NCI-H2081 (cell line): ENCODE results near the gene FMN2.
"Not testable (repeated sequence)": the region's sequence is repeated elsewhere in the genome, so short reads cannot be mapped to it uniquely, and the experiment has no call there.

Experiments used
- DNase-seq, 2 experiments: peaks; one replicate each; lab custom pipeline; 2025; lab: John Stamatoyannopoulos, UW

Gene FMN2

DNA sequence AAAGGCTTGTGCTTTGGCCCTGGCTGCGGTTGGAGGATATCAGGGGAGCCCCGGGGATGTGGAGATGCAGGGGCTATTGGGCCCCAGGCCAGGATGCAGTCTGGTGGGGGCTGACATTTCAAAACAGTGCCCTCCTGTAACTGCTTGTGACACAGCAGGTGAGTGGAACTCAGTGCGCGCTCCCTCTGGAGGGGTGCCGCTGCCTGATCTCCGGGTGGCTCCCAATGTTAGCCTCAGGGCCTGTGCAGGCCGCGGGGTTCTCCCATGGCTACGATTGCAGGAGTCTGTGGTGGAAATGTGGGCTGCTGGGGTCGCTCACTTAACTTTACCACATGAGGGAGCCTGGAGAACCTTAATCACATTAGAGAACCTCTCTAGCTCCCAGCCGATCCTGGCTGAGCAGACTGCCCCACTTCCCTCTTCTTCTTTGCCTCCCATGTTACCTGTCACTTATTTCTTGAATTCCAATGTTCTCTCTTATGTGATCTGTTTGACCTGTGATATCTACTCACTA is 163.2 kb downstream of the FMN2 start:
- no peak for DNase-seq

DNA sequence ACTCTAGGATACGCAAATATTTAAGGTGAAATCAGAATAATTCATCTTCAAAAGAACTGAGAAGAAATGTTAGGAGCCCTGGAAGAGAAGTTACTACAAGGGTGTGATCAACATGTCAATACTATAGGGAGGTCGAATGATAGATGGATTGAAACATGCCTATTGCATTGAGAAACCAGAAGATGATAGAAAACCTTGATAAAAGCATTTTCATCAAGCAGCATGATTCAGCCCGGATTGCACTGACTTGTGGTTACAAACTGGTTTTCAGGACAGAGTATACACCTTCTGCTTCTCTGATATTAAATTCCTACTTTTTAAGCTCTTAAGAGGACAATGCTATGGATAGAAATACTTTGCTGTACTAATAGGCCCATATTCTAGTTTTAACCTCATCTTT is 164.2 kb downstream of the FMN2 start:
- DNase-seq = no peak

DNA sequence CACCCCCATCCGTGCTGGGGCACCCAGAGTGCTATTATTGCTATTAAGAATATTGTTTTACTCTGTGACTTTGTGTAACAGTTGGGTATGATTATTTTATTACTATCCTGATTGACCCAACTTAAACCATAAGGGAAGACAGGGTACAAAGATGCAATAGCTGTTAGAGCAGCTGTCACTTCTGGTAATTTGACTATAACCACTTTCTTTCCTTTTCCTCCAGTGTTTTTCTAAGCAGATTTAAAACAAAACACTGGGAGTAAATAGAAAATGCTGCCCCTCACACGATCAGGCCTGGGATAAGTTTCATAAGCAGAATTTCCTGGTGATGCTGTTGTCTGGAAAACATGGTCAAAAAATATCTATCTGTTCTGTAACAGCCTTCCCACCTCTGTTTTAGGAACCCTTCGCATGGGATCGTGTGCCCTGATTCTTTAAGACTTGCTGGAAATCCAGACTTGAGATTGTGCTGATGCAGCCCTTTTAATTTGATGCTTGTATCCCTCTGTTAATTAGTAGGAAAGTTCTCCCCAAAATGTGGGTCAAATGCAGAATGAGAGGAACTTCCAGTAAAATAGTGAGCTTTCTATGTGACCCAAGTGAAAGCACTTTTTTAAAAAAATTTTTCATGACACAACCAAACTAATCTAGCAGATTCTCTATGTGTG is 165.3 kb downstream of the FMN2 start:
- DNase-seq = no peak

DNA sequence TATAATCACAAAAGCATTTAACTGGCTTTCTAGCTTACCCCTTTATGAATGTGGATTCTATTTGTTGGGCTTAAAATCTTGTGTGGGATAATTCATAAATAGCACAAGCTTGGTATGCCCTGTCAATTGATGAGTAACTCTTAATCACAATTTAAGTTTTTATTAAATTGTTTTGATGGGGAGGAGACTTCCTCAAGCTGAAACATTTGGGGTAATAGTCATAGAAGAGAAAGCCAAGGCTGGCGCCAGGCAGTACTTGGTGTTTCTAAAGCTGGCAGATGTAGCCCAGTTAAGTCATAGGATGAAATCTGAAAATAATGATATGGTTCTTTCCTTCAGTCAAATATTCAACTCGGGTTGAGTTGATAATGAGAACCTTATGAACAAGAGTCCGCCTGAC is 167.2 kb downstream of the FMN2 start:
- DNase-seq = no peak

DNA sequence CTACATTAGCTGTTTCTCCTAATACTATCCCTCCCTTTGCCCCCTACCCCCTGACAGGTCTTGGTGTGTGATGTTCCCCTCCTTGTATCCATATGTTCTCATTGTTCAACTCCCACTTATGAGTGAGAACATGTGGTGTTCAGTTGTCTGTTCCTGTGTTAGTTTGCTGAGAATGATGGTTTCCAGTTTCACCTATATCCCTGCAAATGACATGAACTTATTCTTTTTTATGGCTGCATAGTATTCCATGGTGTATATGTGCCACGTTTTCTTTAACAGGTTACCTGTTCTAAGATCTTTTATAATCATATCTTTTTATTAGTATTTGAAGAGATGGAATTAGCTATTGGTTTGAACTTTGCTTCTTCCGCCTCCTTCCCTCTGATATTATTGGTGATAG is 172.8 kb downstream of the FMN2 start:
- DNase-seq = not testable (repeated sequence)

DNA sequence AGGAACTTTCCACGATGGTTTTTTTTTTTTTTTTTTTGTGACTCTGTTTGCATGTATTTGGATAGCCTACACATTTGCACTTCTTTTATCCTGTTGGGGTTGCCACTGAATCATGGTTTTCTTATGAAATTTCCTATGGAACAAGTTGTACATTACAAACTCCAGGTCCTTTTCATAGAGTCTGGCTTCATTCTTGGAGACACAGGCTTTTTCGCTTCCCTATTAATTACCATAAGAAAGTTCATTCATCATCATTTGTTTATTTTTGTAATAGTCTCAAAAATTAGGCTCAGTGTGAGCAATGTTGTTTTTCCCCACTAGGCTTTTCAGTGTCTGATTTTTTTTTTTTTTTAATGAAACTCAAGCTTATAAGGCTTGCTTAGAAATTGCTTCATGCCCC is 179.4 kb downstream of the FMN2 start:
- no peak for DNase-seq

DNA sequence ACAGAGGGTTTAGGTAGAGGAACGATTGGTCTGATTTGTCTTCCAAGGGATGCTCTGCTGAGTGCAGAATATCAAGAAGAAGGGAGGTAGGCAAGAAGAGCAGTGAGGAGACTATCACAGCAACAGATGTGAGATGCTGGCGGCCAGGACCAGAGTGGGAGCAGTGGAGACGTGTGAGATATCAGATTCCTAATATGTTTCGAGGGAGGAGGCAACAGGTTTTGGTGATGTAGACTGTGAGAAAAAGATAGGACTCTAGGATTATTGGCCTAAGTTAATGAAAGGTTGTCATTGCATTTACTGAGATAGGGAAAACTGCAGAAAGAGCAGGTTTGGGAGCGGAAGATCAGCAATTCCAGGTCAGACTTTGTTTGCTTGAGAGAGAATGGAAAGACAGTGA is 182.9 kb downstream of the FMN2 start:
- no peak for DNase-seq

DNA sequence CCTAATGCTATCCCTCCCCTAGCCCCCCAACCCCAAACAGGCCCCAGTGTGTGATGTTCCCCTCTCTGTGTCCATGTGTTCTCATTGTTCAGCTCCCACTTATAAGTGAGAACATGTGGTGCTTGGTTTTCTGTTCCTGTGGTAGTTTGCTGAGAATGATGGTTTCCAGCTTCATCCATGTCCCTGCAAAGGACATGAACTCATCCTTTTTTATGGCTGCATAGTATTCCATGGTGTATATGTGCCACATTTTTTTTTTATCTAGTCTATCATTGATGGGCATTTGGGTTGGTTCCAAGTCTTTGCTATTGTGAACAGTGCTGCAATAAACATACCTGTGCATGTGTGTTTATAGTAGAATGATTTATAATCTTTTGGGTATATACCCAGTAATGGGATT is 183.5 kb downstream of the FMN2 start:
- not testable (repeated sequence) for DNase-seq

DNA sequence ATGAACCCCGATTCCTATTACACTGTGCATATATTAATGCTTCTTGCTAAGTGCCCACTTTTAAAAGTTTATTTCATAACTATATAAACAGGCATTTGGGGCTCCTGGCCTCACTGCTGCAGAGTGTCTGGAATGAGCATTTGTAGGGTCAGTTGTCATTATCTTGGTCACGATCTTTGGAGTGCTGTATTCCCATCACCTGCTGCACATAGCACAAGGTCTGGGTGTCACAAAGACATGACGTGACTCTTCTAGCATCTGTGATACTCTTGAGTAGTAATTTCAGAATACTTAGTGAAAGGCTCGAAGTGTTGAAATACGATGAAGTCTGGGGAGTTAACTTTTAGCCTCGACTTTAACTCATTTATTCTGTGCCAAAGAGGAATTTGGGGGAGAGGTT is 186.4 kb downstream of the FMN2 start:
- DNase-seq = no peak

DNA sequence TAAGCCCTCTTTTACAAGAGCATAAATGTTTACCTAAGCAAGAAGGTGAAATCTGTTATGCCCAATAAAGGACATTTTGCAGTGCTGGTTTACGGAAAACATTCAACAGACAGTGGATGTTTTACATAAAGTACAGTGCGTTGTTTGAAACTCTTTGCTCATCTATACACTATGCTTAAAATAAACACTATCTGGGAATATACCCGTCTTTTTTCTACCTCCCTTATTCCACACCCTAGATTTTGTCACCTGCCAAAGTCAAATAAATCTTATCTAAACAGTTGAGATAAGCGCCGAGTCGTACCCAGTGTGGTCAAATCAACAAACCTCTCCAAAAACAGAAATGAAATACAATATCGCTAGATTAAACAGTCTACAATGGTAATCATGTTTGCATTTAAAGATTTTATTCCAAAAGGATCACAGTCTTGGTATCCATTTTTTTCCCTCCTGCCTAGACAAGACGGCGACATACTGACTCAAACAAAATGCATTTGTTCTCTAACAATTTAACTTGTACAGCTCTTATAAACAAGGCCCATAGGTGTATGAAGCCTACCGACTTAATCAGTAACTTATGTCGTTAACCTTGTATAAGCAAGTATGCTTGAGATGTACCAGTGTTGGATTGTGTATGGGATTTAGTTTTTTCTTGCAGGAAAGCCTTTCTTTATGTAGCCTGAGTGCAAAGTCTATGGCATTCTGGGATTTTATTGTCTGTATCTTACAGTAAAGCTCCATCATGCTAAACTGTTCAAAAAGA is 189.1 kb downstream of the FMN2 start:
- DNase-seq = peak in 1 of 2 experiments; percentile 43

DNA sequence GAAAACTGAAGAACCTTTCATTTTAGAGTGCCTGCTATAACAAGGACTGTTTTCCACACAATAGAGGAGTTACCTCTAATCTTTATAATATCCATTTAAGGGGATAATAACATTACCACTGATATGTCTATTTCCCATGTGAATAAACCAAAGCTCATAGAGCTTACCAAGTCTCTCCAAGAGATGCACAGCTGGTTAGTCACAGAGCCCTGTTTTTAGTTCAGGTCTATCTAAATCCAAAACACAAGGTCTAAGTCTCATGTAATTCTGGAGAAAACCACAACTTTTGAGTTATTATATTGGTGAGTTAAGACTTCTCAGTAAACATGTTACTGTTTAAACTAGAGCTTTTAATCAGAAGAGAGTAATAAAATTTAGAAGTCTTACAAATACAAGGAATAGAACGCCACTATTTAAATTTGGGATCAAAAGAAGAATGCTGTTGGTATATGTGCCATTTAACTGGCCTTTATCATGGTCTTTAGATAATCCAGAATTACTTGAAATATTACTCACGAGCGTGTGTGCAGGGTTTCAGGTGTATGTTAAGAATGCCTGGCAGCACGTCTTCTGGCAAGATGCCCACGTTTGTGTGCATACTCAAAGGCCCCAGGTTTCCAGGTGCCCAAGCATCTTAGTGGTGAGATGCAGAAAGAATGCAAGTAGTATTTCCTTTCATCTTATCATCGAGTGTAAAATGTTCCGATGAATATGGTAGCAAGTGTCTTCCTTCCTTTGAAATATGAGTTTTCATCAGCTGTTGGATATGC is 190.6 kb downstream of the FMN2 start:
- DNase-seq = no peak

DNA sequence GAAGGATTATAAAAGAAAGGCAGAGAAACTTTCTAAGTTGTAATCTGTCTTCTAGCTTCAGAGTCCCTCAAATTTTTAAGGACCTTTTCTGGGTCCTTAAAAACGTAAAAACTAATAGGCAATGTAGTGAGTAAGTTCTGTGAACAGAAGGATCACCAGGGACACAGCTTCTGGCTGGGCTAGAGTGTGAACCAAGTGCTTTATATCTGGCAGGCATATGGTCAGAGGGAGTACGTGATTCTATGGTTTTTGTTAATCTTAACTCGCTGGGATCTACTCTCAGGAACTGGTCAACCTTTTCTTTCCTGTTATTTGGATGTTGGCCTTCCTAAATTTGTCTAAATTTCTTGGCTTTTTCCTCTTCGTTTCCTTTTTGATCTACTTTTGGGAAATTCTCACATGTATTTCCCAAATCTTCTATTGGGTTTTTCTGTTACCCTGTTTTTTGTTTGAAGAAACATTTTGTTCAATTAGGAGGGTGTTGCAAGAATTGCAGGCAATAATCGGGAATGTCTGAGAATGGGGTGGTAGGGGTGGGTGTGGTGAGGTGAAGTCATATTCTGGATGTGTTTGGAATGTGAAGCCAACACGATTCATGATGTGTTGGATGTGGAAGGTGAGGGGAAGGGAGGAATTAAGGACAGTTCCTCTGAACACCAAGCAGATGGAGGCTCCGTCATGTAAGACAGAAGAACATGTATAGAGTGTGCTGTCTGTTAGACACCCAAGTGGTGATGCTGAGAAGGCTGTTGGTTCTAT is 193.2 kb downstream of the FMN2 start:
- DNase-seq = no peak

DNA sequence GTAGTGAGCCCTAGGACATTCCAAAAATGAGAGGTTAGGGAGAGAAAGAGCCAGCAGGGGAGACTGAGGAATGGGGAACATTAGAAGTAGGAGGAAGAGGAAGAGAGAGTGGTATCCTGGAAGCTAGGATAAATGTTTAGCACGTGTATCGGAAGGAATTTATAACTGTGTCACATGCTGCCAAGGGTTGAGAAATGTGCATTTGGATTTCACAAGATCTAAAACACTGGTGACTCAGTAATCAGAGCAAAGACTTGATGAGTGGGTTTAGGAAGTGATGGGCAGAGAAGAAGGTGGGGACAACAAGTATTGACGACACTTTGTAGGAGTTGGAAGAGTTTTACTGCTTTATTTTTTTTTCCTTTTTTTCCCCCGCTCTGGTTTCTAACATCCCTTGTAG is 193.9 kb downstream of the FMN2 start:
- no peak for DNase-seq

DNA sequence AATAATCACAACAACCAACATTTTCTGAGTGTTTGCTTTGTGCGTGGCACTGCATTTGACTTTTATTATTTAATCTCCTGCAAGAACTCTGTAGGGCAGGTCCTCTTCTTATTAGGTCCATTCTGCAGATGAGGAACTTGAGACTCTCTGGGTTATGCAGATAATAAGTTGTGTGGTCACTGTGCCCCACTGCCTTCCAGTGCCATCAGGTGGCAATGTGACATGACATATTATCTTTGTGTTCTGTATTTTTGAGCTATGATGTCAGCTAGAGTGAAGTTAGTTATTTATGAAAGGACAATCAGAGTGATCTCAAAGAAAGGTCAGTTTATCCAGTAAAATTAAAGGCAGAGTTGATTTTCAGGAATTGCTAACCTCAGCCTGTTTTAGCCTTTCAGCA is 196.0 kb downstream of the FMN2 start:
- no peak for DNase-seq

DNA sequence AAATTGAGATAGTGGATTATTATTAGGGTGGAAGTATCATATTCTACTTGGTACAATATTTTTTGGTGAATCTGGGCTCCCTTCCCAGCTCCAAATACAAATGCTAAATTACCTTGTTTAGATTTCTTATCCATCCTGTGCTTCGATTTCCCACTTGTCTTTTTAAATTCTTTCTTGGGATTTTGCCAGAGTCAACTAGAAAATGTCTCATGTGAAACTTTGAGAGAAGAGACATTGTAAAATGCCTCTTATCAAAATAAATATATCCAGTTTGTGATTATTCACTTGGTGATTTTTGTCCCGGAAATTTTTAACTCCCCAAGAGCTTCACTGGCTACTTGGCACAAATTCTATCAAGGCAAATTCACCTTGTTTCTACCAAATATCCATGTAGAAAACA is 202.0 kb downstream of the FMN2 start:
- DNase-seq = peak in 1 of 2 experiments; percentile 33

DNA sequence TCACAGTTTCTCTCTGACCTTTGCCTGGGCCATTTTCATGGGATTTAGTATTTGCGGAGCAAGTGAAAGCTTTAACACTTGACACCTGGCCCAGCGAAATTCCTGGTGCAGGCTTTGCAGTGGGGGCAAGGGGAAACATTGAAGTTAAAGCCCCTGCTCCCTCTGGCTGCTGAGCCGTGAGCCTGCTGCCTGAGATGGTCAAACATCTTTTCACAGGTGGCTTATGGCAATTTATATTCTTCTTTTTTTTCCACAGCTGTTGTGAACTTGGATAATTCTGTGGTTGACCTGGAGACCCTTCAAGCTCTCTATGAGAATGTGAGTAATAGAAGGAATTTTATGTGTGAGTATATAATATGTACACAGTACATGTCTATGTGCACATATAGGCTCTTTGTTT is 202.9 kb downstream of the FMN2 start:
- DNase-seq = no peak

DNA sequence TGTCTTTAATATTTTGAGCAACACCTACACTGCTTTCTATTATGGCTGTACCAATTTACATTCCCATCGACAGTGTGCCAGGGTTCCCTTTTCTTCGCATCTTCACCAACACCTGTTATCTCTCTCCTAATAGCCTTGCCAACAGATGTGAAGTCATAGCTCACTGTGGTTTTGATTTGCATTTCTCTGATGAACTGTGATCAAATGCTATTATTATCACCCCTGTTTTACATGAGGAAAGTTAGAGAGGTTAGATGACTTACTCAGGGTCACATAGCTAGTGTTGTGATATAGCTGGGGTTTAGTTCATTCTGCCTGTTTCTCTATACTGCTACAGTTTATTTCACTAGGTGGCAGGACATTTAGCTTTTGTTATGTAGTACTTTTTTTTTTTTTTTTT is 204.1 kb downstream of the FMN2 start:
- DNase-seq = no peak

DNA sequence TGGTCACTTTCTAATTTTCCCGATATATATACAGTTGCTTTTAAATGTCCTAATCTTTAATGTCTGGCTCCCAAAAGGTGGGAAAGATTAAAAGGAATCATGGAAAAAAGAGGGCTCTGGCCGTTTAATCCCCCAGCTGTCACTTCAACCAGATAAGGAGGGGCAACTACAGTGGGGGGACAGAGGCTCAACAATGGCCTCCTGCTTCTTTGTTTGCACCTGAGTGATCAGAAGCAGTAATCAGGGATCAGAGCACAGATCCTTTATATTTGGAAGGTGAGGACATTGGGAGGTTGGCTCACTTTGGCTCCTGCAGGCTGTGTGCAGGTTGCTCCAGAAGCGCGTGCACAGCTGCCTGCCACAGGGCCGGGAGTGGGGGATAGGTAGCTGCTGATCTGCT is 212.8 kb downstream of the FMN2 start:
- DNase-seq = peak; percentile 42 to 69

DNA sequence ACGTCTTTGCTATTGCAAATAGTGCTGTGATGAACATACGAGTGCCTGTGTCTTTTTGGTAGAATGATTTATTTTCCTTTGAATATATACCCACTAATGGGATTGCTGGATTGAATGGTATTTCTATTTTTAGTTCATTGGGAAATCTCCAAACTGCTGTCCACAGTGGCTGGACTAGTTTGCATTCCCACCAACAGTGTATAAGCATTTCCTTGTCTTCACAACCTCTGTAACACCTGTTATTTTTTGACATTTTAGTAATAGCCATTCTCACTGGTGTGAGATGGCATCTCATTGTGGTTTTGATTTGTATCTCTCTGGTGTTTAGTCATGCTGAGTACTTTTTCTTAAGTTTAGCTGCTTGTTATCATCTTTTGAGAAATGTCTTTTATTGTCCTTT is 215.0 kb downstream of the FMN2 start:
- no peak for DNase-seq

DNA sequence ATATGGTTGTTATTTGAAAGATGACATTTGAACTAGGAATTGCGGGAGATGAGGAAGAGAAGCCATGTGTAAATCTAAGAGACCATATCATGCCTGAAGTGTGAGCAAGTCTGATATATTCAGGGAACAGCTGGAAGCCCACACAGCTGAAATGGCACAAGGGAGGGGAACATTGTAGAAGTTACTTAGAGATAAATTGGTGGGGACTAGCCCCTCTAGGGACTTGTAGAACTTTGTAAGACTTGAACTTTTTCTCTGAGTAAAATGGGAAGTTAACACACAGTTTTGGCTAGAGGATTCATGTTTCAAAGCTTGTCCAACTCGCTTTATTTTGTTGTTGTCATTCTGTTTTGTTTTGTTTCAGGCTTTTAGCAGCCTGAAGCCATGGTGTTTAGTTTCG is 216.4 kb downstream of the FMN2 start:
- DNase-seq = no peak

DNA sequence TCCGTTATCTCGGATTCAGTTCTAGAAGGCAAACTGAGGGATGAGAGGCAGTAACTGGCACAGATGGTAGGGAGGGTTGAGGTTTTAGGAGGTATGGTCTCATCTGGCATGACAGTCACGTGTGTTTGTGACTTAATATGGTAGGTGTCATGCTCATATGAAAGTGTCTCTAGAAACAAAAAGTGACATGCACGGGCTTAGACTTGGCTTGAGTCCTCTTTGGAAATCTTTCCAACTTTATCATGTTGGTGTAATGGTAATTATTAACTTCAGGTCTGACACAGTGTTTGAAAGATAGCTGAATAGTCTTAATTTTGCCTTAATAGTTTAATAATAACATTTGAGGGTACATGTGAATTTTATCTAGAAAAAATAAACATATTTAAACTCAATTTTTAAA is 218.1 kb downstream of the FMN2 start:
- DNase-seq = no peak
